ENCODE measurements around the gene ZNF80.
"Not testable (repeated sequence)": the region's sequence is repeated elsewhere in the genome, so short reads cannot be mapped to it uniquely, and the experiment has no call there.

GRCh38 chr3:114276856-114277255, 39.5 kb upstream of the ZNF80 start:
- not testable (repeated sequence) for TF ChIP-seq CTCF, EZH2 (IDR thresholded peaks at IDR 0.05)

All from neural progenitor cell (in vitro differentiated cells).